A673 (cell line): ENCODE measurements around the gene PROM1. TPM values are rescaled to one million over a fixed set of nuclear protein-coding genes. Genes with fewer than 3 reads are reported as not detected.

ENCODE experiments used
- BruUV-seq: library from RNA; stranded (reverse); fragments of 400-500 nt; replicated peaks from 2 replicates; lab custom pipeline; 2021; lab: Mats Ljungman, UMichigan
- CTCF ChIA-PET: fragments of 300-600 bp; sonication (Branson Sonifier 250); formaldehyde crosslinking; loops from one replicate; lab custom pipeline; 2022; ENCODE audit warnings: antibody characterized with exemption; lab: Charles Lee
- POLR2A ChIA-PET: fragments of 300-600 bp; sonication (Branson Sonifier 250); formaldehyde crosslinking; loops from one replicate; lab custom pipeline; 2022; ENCODE audit warnings: antibody characterized with exemption; ENCODE audit not compliant: low non-redundant PET; lab: Charles Lee
- DNase-seq: peaks from one replicate; pipeline ENCODE4 v3.0.0-alpha.2; 2015; ENCODE audit warnings: low spot score
- H3K27ac ChIP-seq: fragments of 200-600 bp; sonication (generic); 2 replicates; pipeline ENCODE4 v1.5.1; 2016; ENCODE audit warnings: mixed run types, low read depth, mild to moderate bottlenecking, mixed read lengths, antibody characterized with exemption, low read length; ENCODE audit not compliant: poor library complexity, severe bottlenecking
- H3K27me3 ChIP-seq: fragments of 200-600 bp; sonication (generic); replicated peaks from 2 replicates; pipeline ENCODE4 v1.6.1; 2017; ENCODE audit warnings: mixed run types, low read depth, mild to moderate bottlenecking, mixed read lengths, antibody characterized with exemption, low read length; ENCODE audit not compliant: insufficient read depth, poor library complexity
- H3K36me3 ChIP-seq: fragments of 200-600 bp; sonication (generic); 2 replicates; pipeline ENCODE4 v1.6.1; 2016; ENCODE audit warnings: mixed run types, mild to moderate bottlenecking, mixed read lengths, antibody characterized with exemption, low read length; ENCODE audit not compliant: insufficient read depth, poor library complexity, severe bottlenecking
- H3K4me1 ChIP-seq: fragments of 200-600 bp; sonication (generic); 2 replicates; pipeline ENCODE4 v1.6.1; 2017; ENCODE audit warnings: mixed run types, mild to moderate bottlenecking, mixed read lengths, antibody characterized with exemption, low read length; ENCODE audit not compliant: insufficient read depth, poor library complexity, severe bottlenecking
- H3K4me3 ChIP-seq: fragments of 200-600 bp; sonication (generic); 2 replicates; pipeline ENCODE4 v1.5.1; 2016; ENCODE audit warnings: low read depth, mixed run types, mild to moderate bottlenecking, mixed read lengths, low read length; ENCODE audit not compliant: poor library complexity, severe bottlenecking
- H3K9me3 ChIP-seq: fragments of 200-600 bp; sonication (generic); 2 replicates; pipeline ENCODE4 v1.6.1; 2016; ENCODE audit warnings: mixed run types, low read depth, mild to moderate bottlenecking, mixed read lengths, antibody characterized with exemption, low read length; ENCODE audit not compliant: poor library complexity, severe bottlenecking
- EZH2 ChIP-seq: fragments of 200-600 bp; sonication (generic); IDR thresholded peaks from 2 replicates; pipeline ENCODE4 v1.6.1; 2017; ENCODE audit warnings: borderline replicate concordance, low read depth, mild to moderate bottlenecking, mixed read lengths, antibody characterized with exemption, low read length; ENCODE audit not compliant: poor library complexity, severe bottlenecking
- intact Hi-C: fragments of 100-400 bp; cut with micrococcal nuclease; formaldehyde crosslinking; loops from one replicate; pipeline ENCODE4 v1.10.0; 2022; ENCODE audit not compliant: unreplicated experiment
- total RNA-seq: library from RNA; stranded (reverse); gene quantifications from 2 replicates; pipeline ENCODE4 v1.2.3, GENCODE V29; 2021
- TF ChIP-seq, protein P1 (sequence below): fragments of 300-800, 200-600 bp; sonication (generic); conservative IDR thresholded peaks from 2 replicates; pipeline ENCODE4 v1.5.1; 2017; ENCODE audit warnings: low read depth, mild to moderate bottlenecking, antibody characterized with exemption, low read length, moderate library complexity, mixed read lengths

PROM1 gene
- total RNA-seq, 1 experiment from 2014 or later: 13.9 TPM

DNA sequence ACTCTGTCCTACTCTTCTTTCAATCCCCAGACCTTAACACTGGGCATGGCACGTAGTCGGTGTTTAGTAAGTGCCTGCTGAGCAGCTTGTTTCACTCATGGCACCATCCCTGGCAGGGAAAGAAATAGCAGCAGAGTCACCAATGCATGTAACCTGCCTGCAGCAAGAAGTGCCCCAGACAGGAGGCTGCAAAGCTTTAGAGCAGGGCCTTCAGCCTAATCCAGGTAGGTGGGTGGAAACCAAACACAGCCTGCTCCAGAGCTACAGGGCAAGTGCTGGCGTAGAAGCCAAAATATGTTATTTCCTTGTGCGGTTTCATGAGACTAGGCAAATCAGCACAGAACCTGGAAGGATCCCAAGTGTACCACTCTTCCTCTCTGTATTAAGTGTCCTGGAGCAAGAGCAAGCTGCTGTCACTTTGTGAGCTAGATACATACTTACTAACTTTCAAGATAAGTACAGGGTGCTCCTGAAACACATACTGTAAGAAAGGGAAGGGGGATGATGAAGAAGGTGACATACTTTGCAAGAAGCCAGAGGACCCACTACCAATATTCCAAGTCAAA lies 5.5 kb downstream of the PROM1 start:
- no TSS peak for BruUV-seq
- ChIA-PET POLR2A (interaction anchor here (0.6 kb wide), 1 partner anchor 460 kb away, joined by 3 read pairs; no protein-coding TSS in a partner anchor), CTCF (no interaction called here)

DNA sequence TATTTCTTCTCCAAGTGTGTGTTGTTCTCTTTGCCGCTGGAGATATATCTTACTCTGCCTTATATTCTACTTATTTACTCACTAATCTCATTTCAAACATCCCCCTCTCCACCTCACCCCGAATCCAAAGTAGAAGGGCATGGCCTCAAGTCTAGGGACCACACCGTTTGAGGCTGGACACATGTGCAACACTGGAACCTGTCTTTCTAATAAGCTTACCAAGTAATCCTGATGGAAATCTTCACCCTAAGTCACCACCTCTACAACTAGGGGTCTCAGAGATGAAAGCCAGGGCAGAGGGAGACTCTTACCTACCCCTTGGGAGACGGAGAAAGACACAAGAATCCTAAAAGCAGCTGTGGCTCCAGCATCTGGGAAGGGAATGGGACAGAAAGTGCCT lies 6.0 kb downstream of the PROM1 start:
- peaks cover 8% of the 10 kb centered on the region for H3K4me1 ChIP-seq
- no peak for TF ChIP-seq EZH2
- TF ChIP-seq, protein P1, sequence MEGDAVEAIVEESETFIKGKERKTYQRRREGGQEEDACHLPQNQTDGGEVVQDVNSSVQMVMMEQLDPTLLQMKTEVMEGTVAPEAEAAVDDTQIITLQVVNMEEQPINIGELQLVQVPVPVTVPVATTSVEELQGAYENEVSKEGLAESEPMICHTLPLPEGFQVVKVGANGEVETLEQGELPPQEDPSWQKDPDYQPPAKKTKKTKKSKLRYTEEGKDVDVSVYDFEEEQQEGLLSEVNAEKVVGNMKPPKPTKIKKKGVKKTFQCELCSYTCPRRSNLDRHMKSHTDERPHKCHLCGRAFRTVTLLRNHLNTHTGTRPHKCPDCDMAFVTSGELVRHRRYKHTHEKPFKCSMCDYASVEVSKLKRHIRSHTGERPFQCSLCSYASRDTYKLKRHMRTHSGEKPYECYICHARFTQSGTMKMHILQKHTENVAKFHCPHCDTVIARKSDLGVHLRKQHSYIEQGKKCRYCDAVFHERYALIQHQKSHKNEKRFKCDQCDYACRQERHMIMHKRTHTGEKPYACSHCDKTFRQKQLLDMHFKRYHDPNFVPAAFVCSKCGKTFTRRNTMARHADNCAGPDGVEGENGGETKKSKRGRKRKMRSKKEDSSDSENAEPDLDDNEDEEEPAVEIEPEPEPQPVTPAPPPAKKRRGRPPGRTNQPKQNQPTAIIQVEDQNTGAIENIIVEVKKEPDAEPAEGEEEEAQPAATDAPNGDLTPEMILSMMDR: no peak
- no TSS peak for BruUV-seq
- H3K36me3 ChIP-seq: no peaks in the 10 kb centered on the region
- intact Hi-C loops: no loop called here
- ChIA-PET POLR2A (no interaction called here), CTCF (no interaction called here)
- H3K27me3 ChIP-seq: peaks cover 4% of the 10 kb centered on the region
- DNase-seq: no peak
- H3K27ac ChIP-seq: no peak overlapping the region
- no peak overlapping the region for H3K4me3 ChIP-seq
- H3K9me3 ChIP-seq: no peaks in the 10 kb centered on the region

More for the DNA sequence above, 5.5 kb downstream of the PROM1 start:
- Histone ChIP-seq H3K27me3 (peaks cover 9% of the 10 kb centered on the region), H3K27ac (no peak overlapping the region), H3K4me1 (peaks cover 8% of the 10 kb centered on the region), H3K36me3 (no peaks in the 10 kb centered on the region), H3K4me3 (no peak overlapping the region), H3K9me3 (no peaks in the 10 kb centered on the region)
- intact Hi-C loops: no loop called here
- TF ChIP-seq EZH2: no peak
- TF ChIP-seq, protein P1: no peak
- no peak for DNase-seq

DNA sequence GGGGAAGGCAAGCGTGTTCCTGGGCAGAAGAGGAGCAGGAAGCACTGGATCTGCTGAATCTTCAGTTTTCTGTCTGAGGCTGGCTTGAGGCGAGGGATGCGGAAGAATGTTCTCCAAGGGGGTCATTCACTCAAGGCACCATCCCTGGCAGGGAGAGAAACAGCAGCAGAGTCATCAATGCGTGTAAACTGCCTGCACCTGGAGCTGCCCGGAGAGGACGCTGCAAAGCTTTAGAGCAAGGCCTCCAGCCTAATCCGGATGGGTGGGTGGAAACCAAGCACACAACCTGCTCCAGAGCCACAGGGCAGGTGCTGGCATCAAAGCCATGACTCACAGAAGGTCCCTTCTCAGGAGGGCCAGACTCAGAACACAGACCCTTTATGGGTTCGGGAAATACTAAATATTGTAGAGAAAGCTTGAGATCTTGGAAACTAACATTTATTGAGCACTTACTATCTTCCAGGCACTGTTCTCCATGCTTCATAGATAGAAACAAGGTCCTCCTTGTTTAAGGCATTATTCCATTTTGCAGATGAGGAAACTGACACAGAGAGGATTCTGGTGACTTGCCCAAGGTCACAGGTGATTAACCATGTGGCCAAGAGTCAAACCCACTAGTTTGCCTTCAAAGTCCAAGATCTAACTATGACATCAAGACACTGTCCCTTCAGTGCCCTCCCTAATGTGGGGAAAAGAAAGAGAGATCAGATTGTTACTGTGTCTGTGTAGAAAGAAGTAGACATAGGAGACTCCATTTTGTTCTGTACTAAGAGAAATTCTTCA lies 7.7 kb downstream of the PROM1 start:
- Histone ChIP-seq H3K4me3 (no peak overlapping the region), H3K36me3 (no peaks in the 10 kb centered on the region), H3K27me3 (no peaks in the 10 kb centered on the region), H3K27ac (no peak overlapping the region), H3K9me3 (no peaks in the 10 kb centered on the region), H3K4me1 (peaks cover 8% of the 10 kb centered on the region)
- TF ChIP-seq EZH2: no peak
- TF ChIP-seq, protein P1: no peak
- no TSS peak for BruUV-seq
- CTCF ChIA-PET: no interaction called here
- DNase-seq: no peak
- POLR2A ChIA-PET: no interaction called here
- intact Hi-C loops: no loop called here
